T-helper 17 cell (primary cell): ENCODE results near the gene PTPRT. TPM values are rescaled to one million over a fixed set of nuclear protein-coding genes. Genes with fewer than 3 reads are reported as not detected.

ENCODE experiments used
- ATAC-seq: fragments of 150-1000 bp; cut with Tn5 transposase; 2 replicates; pipeline ENCODE4 v1.10.0; 2021; ENCODE audit warnings: mild to moderate bottlenecking, moderate library complexity
- DNase-seq, 3 donors: peaks; one replicate each; pipeline versions ENCODE4 v3.0.0 to v3.0.0-alpha.2; 2020 to 2021
- H3K9me3 ChIP-seq: one replicate; pipeline ENCODE4 v1.7.0; 2013; ENCODE audit warnings: low read length, mild to moderate bottlenecking; ENCODE audit not compliant: control insufficient read depth, poor library complexity, severe bottlenecking
- H3K27ac Mint-ChIP-seq: one replicate; pipeline ENCODE4 v1.8.0; 2022; ENCODE audit warnings: mild to moderate bottlenecking, moderate library complexity, mixed read lengths
- H3K27me3 Mint-ChIP-seq: one replicate; pipeline ENCODE4 v1.8.0; 2022; ENCODE audit warnings: mixed read lengths
- H3K36me3 Mint-ChIP-seq: one replicate; pipeline ENCODE4 v1.8.0; 2022; ENCODE audit warnings: low read depth, mixed read lengths
- H3K4me1 Mint-ChIP-seq: one replicate; pipeline ENCODE4 v1.8.0; 2022; ENCODE audit warnings: mild to moderate bottlenecking, mixed read lengths
- H3K4me3 Mint-ChIP-seq: one replicate; pipeline ENCODE4 v1.8.0; 2022; ENCODE audit warnings: mild to moderate bottlenecking, moderate library complexity, mixed read lengths
- total RNA-seq, 4 donors: library from RNA in 2 of 4; stranded (reverse) in 2 of 4; gene quantifications; one replicate each; pipeline ENCODE4 v1.2.3 and lab custom pipeline; 2022 to 2026

PTPRT gene
- total RNA-seq, 2 donors from 2014 or later, result not detected

DNA sequence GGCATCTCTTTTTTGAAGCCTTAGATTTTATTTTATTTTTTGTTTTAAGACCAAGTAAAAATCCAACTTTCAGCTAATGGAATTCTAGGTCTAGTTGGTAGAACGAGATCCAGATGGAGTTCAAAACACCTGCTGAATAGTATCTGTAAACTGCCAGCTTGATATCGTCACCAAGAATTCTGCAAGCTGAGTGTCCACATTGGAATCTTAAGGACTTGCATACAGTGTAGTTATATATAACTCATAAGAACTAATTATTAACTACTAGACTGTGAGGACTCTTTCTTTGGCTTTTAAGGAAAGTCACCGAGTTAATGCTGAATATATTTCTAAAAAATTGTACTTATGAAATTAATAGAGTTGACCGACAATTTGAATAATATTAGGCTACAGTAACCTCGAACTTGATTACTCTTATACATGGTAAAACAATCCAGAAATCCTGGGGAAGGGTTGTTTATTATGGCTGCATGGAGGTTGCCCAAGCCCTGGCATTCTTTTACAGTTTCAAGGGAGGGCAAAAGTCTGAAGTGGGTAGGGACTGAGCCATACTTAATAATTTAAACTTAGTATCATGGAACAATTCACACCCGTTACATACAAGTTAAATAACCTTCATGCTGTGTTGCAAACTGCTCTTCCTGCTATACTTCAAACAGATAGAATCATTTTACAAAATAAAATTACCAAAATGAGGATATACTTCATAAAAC is 553.9 kb downstream of the PTPRT start:
- Mint-ChIP-seq H3K4me3 (no peak overlapping the region), H3K36me3 (no peaks in the 10 kb centered on the region), H3K27ac (no peak overlapping the region), H3K4me1 (no peaks in the 10 kb centered on the region), H3K27me3 (no peaks in the 10 kb centered on the region)
- ATAC-seq (no peak), DNase-seq (no peak)
- H3K9me3 ChIP-seq, result no peaks in the 10 kb centered on the region

DNA sequence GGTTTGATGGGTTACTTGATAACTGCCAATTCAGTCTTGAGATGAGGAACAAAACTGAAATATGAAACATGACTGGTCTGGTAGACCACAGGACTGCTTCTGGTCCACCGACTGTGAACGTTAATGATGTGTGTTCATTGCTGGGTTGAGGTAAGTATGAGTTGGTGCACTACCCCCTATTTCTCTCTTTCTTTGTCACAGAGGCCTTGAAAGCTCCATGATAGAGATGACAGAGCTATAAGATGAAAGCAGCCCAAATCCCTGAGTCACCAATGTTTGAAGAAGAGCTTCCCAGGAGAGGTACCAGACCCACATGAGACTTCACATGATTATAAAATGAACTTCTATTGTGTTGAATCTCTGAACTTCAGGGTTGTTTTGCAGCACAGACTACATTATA is 555.5 kb downstream of the PTPRT start:
- no peak overlapping the region for H3K27ac Mint-ChIP-seq

DNA sequence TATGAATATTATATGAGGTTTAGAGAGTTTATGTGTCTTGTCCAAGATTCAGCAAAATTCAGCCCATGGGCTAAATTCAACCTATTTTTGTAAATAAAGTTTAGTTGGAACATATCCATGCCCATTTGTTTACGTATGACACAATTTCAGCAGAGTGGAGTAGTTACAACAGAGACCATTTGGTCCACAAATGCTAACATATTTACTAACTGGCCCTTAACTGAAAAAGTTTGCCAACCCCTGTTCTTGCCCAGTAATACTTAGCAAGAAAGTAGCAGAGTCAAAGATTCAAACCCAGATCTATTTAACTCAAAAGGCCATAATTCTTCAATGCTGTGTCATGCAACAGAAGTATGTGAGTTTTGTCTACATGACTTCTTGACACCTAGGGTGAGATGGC is 561.0 kb downstream of the PTPRT start:
- DNase-seq, result no peak
- no peak for ATAC-seq
- H3K36me3 Mint-ChIP-seq, result no peaks in the 10 kb centered on the region
- no peak overlapping the region for H3K27ac Mint-ChIP-seq
- no peaks in the 10 kb centered on the region for H3K4me1 Mint-ChIP-seq
- no peaks in the 10 kb centered on the region for H3K9me3 ChIP-seq
- no peak overlapping the region for H3K4me3 Mint-ChIP-seq
- H3K27me3 Mint-ChIP-seq, result no peaks in the 10 kb centered on the region

More for the DNA sequence above, 555.5 kb downstream of the PTPRT start:
- Mint-ChIP-seq H3K36me3 (no peaks in the 10 kb centered on the region), H3K4me1 (no peaks in the 10 kb centered on the region), H3K27me3 (no peaks in the 10 kb centered on the region), H3K4me3 (no peak overlapping the region)
- H3K9me3 ChIP-seq, result no peaks in the 10 kb centered on the region
- DNase-seq (no peak), ATAC-seq (no peak)

DNA sequence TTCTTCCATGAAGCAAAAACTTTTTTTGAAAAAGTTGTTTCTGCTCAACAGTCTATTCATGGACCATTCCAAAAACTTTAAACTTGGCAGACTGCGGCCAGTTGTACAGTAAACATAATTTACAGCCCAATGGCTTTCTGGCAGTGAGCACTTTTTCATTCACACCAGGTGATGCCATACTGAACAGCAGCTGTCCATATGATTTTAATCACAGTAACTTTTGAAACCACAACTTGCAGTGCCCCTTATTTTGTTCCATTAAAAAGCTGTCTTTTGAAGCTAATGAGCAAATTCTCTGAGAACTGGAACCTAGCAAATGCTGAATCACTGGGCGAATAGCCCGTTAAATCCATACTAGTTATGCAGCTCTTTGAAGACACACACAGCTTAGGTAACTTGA is 576.6 kb downstream of the PTPRT start:
- ATAC-seq, result no peak
- no peak overlapping the region for H3K27ac Mint-ChIP-seq
- no peaks in the 10 kb centered on the region for H3K4me1 Mint-ChIP-seq
- H3K27me3 Mint-ChIP-seq, result no peaks in the 10 kb centered on the region
- H3K36me3 Mint-ChIP-seq, result no peaks in the 10 kb centered on the region
- no peak for DNase-seq
- no peaks in the 10 kb centered on the region for H3K9me3 ChIP-seq
- H3K4me3 Mint-ChIP-seq, result no peak overlapping the region

DNA sequence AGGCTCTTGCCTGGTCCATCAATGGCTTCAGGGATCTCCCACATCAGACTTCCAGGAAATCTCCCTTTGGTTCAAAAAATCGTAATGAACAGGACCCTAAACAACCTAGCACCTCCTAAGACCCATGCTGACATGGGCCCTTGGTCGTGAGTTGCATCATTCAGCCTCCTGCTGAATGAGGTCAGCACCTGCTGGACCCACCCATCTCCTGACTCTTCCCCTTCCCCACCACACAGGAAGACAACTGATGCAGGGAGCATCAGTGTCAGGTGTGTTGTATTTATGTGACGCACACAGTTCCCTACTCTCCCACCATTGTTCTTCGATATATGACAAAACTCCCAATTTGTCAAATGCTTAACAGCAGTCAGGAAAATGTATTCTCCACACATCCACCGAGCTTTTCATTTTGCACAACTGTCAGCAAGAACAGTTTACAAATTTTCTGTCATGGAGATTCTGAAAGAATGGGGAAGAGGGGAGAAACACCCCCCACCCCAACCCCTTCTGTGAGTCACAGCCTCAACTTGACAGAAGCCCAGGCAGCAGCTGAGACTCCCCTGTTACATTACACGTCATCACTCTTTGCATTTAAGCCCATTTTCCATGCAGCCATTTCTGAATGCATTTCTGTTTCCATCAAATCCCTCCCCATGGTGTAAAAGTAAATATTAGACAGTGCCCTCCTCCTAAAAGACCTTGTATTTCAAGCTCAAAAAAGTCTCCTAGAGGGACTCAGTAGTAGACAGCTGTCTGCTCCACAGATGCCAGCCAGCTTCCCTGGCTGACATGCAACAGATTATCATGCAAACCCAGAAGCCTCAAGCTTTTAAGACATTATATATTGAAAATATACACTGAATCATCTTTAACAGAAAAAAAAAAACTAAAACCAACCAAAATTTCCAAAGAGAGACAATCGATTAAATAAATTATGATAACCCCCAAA is 577.5 kb downstream of the PTPRT start:
- H3K4me1 Mint-ChIP-seq, result no peaks in the 10 kb centered on the region
- no peak overlapping the region for H3K4me3 Mint-ChIP-seq
- no peaks in the 10 kb centered on the region for H3K9me3 ChIP-seq
- ATAC-seq, result no peak
- no peak for DNase-seq
- H3K27ac Mint-ChIP-seq, result no peak overlapping the region
- no peaks in the 10 kb centered on the region for H3K36me3 Mint-ChIP-seq
- H3K27me3 Mint-ChIP-seq, result no peaks in the 10 kb centered on the region

DNA sequence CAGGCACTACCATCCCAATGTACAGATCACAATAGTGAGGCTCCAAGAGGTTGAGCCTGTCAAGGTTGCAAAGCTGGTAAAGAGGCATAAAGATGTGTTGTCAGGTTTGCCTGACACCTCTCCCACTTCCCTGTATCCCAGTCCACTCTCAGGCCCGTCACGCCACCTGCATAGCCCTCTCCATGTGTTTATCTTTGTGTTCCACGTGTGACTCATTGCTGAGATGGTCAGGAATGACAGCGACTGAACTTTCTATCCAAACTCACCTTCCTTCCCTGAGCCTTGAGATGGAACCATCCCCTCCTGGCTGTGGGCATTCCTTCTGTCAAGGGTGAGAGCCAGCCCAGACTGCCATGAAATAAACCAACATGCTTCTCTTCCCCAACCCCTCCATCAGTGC is 578.3 kb downstream of the PTPRT start:
- no peak for DNase-seq
- Mint-ChIP-seq H3K27me3 (no peaks in the 10 kb centered on the region), H3K36me3 (no peaks in the 10 kb centered on the region), H3K4me3 (no peak overlapping the region), H3K4me1 (no peaks in the 10 kb centered on the region), H3K27ac (no peak overlapping the region)
- no peaks in the 10 kb centered on the region for H3K9me3 ChIP-seq
- no peak for ATAC-seq

DNA sequence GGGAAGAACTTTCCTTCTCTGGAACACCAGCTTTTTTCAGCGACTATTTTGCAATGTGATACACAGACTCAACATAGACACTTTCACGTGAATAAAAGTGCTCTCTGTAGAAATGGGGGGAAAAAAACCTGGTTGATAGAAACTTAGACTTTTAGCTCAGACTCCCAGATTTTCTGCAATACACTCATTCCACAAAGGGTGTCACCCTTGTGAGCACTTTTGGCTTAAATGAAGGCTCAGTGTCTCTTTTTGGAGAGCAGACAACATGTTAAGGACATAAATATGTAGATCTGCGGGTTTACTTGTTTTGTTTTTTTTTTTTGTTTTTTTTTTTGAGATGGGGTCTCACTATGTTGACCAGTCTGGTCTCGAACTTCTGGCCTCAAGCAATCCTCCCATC is 579.6 kb downstream of the PTPRT start:
- no peak overlapping the region for H3K4me3 Mint-ChIP-seq
- H3K4me1 Mint-ChIP-seq, result no peaks in the 10 kb centered on the region
- ATAC-seq (no peak), DNase-seq (no peak)
- no peaks in the 10 kb centered on the region for H3K27me3 Mint-ChIP-seq
- H3K27ac Mint-ChIP-seq, result no peak overlapping the region
- no peaks in the 10 kb centered on the region for H3K36me3 Mint-ChIP-seq
- no peaks in the 10 kb centered on the region for H3K9me3 ChIP-seq

DNA sequence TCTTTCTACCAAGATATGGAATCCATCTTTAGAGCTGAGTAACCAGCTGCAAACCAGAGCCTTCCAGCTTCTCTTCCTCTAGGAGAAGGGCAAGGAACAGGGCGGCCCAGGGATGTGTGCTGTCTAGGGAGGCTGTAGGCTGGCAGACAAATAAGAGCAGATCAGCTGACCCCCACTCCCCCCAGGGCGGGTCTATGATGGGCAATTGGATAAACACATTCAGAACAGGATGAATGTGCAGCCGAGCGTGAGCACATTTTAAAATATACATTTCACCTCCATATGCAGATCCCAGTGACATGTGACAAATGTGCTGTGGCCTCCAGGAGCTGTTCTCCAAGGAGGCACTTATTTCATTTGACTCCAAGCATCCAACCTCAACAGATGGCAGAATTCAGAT is 580.1 kb downstream of the PTPRT start:
- no peaks in the 10 kb centered on the region for H3K9me3 ChIP-seq
- Mint-ChIP-seq H3K4me3 (no peak overlapping the region), H3K4me1 (no peaks in the 10 kb centered on the region), H3K27me3 (no peaks in the 10 kb centered on the region), H3K27ac (no peak overlapping the region), H3K36me3 (no peaks in the 10 kb centered on the region)
- DNase-seq (no peak), ATAC-seq (no peak)

DNA sequence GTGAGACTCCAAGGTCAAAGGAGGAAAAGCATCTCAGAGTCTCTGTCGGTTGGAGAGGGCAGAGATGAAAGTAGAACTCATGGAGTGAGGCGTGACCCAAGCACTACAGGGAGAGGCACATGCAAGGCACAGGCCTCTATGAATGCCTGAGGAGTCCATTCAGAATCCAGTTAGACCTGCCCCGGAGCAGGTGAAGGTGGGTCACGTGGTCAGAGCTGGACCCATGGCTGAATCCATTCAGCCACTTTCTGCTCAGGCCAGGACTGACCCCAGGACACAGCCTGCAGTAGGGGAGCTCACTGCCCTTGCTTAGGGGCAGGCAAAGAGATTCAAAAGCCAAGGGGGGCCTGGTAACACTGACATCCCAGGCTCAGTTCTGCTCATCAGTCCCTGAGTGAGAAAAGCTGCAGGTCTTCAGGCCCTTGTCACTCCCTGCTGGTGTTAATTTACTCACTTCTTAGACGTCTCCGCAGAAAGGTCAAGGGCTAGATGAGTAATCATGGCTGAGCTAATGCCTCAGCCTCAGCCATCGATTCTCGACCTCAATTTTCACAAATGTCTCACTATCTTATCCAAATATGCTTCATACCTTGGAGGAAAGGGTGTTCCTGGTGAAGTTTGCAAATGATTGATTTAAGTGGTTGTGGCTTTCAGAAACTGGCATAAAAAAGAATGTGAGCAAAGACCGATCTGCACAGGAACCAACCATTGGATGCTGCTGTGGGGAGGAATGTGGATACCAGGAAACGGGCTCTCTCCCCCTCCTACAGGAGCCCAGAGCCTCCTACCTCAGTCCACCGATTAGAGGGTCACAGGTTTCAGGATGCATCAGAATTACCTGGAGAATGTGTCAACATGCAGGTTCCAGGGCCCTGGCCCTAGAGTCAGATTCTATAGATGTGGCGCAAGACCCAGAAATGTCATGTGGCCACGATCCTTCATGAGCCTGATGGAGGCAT is 584.4 kb downstream of the PTPRT start:
- H3K36me3 Mint-ChIP-seq, result no peaks in the 10 kb centered on the region
- DNase-seq, result no peak
- H3K4me3 Mint-ChIP-seq, result no peak overlapping the region
- no peak for ATAC-seq
- H3K9me3 ChIP-seq, result no peaks in the 10 kb centered on the region
- no peaks in the 10 kb centered on the region for H3K27me3 Mint-ChIP-seq
- no peaks in the 10 kb centered on the region for H3K4me1 Mint-ChIP-seq
- no peak overlapping the region for H3K27ac Mint-ChIP-seq

DNA sequence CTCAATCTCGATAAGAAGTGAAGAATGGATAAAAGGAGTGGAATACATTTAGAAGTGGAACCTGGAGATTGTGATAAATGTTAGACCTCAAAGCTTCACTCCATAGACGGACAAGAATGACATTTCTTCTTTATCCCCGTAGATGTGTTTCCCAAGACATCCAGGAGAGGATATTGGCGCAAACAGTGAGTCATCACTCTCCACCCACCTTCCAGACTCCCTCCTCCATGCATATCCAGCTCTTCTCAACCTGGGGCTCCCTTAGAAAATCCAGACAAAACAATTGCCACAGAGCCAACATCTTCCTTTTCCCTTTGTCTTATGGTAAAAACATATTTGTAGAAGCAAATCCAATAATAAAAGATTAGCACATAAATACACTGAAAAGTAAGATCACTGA is 586.1 kb downstream of the PTPRT start:
- H3K36me3 Mint-ChIP-seq, result no peaks in the 10 kb centered on the region
- H3K27me3 Mint-ChIP-seq, result no peaks in the 10 kb centered on the region
- H3K4me3 Mint-ChIP-seq, result no peak overlapping the region
- DNase-seq, result no peak
- no peak for ATAC-seq
- no peaks in the 10 kb centered on the region for H3K9me3 ChIP-seq
- H3K27ac Mint-ChIP-seq, result no peak overlapping the region
- H3K4me1 Mint-ChIP-seq, result no peaks in the 10 kb centered on the region

DNA sequence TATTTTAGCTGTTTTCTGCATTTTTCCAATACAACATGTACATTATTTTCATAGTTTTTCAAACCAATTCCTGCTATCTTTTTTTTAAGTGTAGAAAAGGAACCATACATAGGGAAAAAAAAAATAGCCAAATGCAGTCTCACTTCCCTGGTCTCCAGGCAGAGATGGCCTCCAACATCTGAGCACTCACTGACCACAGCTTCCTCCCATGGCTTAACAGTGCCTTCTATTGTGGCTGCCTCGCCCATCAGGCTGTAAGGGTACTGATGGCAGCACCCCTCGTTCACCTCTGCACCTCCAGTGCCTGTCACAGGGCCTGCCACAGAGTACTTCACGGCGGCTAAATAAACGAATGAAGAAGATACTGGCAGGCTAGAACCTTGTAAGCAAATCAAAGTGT is 591.1 kb downstream of the PTPRT start:
- Mint-ChIP-seq H3K4me1 (no peaks in the 10 kb centered on the region), H3K27me3 (no peaks in the 10 kb centered on the region), H3K27ac (no peak overlapping the region), H3K4me3 (no peak overlapping the region), H3K36me3 (no peaks in the 10 kb centered on the region)
- H3K9me3 ChIP-seq, result no peaks in the 10 kb centered on the region
- DNase-seq (no peak), ATAC-seq (no peak)

DNA sequence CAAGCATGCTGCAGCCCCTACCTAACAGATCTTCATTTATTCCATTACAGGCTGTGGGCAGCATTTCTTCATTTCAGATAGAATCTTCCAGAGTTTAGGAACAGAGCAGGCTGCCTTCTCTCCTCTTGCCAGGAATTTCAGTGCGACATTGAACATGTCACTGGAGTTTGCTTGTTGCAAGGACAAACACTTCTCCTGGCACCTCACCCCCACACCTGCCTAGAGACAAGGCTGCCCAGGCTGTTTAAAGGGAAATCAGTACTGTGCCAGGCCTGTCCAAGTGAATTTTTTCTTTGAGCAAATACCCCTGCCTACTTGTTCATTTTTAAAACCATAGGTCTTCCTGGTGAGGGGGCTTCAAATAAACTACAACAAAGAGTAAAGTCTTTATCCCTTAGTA is 594.1 kb downstream of the PTPRT start:
- Mint-ChIP-seq H3K27me3 (no peaks in the 10 kb centered on the region), H3K36me3 (no peaks in the 10 kb centered on the region), H3K27ac (no peak overlapping the region), H3K4me1 (no peaks in the 10 kb centered on the region), H3K4me3 (no peak overlapping the region)
- ATAC-seq (no peak), DNase-seq (no peak)
- no peaks in the 10 kb centered on the region for H3K9me3 ChIP-seq

DNA sequence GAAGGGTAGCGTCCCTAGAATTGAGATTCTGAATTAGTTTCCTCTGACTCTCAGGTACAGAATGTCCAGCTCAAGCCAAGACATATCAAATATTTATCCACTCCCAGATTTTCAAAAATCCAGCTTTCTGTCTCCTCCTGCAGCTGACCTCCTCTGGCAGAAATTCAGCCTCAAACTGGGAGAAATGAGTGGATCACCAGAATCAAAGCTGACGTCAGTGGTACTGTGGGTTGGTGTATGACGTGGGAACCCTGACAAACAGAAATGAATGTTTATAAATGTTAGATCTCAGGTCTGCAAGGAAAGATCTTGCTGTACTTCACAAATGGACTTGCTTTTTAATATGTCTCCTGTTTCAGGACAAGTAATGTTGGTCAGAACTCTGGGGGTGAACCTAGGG is 595.0 kb downstream of the PTPRT start:
- H3K27me3 Mint-ChIP-seq, result no peaks in the 10 kb centered on the region
- ATAC-seq (no peak), DNase-seq (no peak)
- no peaks in the 10 kb centered on the region for H3K36me3 Mint-ChIP-seq
- H3K27ac Mint-ChIP-seq, result no peak overlapping the region
- H3K9me3 ChIP-seq, result no peaks in the 10 kb centered on the region
- H3K4me3 Mint-ChIP-seq, result no peak overlapping the region
- no peaks in the 10 kb centered on the region for H3K4me1 Mint-ChIP-seq
